Panc1 (cell line): ENCODE measurements around the gene SPATA13. TPM values are rescaled to one million over a fixed set of nuclear protein-coding genes. Genes with fewer than 3 reads are reported as not detected.

Experiments
- ATAC-seq: fragments of 200-7000 bp; cut with Tn5 transposase; 2 replicates; pipeline ENCODE4 v1.9.1; 2020; ENCODE audit warnings: mild to moderate bottlenecking, moderate library complexity
- BruUV-seq: library from RNA; stranded (reverse); fragments of 400-500 nt; replicated peaks from 2 replicates; lab custom pipeline; 2021; lab: Mats Ljungman, UMichigan
- CTCF ChIA-PET: fragments of 300-600 bp; sonication (Branson Sonifier 250); formaldehyde crosslinking; loops from one replicate; lab custom pipeline; 2022; ENCODE audit warnings: antibody characterized with exemption; lab: Charles Lee
- POLR2A ChIA-PET: fragments of 300-600 bp; sonication (Branson Sonifier 250); formaldehyde crosslinking; loops from one replicate; lab custom pipeline; 2022; ENCODE audit warnings: antibody characterized with exemption; lab: Charles Lee
- DNase-seq: peaks from one replicate; pipeline ENCODE4 v3.0.0-alpha.2; 2010; ENCODE audit warnings: low read depth, low spot score
- H3K27ac ChIP-seq: 2 replicates; pipeline ENCODE4 v1.5.1; 2011; ENCODE audit warnings: mild to moderate bottlenecking, low read length, inconsistent platforms
- H3K27me3 ChIP-seq: fragments of 200-500 bp; sonication (Bioruptor generic); 2 replicates; pipeline ENCODE4 v1.6.0; 2014; ENCODE audit warnings: low read length, inconsistent platforms; ENCODE audit not compliant: control insufficient read depth, insufficient read depth
- H3K36me3 ChIP-seq: fragments of 200-500 bp; sonication (Bioruptor generic); 2 replicates; pipeline ENCODE4 v1.5.1; 2014; ENCODE audit warnings: inconsistent platforms, mild to moderate bottlenecking, low read length, moderate library complexity; ENCODE audit not compliant: control insufficient read depth, insufficient read depth
- H3K4me1 ChIP-seq: 2 replicates; pipeline ENCODE4 v1.5.1; 2011; ENCODE audit warnings: inconsistent platforms, mild to moderate bottlenecking, low read length, moderate library complexity; ENCODE audit not compliant: control insufficient read depth, insufficient read depth
- H3K4me3 ChIP-seq, 2 experiments: 2 replicates each; pipeline ENCODE4 v1.5.1; 2011 to 2012; ENCODE audit warnings: low read depth in 2 of 2, low read length in 2 of 2, mild to moderate bottlenecking in 2 of 2, inconsistent platforms in 1 of 2, moderate library complexity in 1 of 2
- H3K9me3 ChIP-seq: fragments of 200-500 bp; sonication (Bioruptor generic); 2 replicates; pipeline ENCODE4 v1.5.1; 2014; ENCODE audit warnings: low read depth, mild to moderate bottlenecking, inconsistent platforms, low read length, moderate library complexity; ENCODE audit not compliant: control insufficient read depth, insufficient read depth
- CTCF ChIP-seq: fragments of 450-650 bp; IDR thresholded peaks from 2 replicates; pipeline ENCODE4 v1.5.1; 2017; ENCODE audit warnings: mild to moderate bottlenecking
- POLR2AphosphoS5 ChIP-seq: IDR thresholded peaks from 2 replicates; pipeline ENCODE4 v1.6.1; 2012; ENCODE audit warnings: mild to moderate bottlenecking, low read depth, low read length, moderate library complexity
- REST ChIP-seq, 2 experiments: IDR thresholded peaks; 2 replicates each; pipeline ENCODE4 v1.6.1; 2011 to 2012; ENCODE audit warnings: low read depth in 2 of 2, control low read depth in 1 of 2, low read length in 1 of 2, mild to moderate bottlenecking in 1 of 2, moderate library complexity in 1 of 2; ENCODE audit not compliant: insufficient read depth in 1 of 2
- SIN3A ChIP-seq: IDR thresholded peaks from 2 replicates; pipeline ENCODE4 v1.6.1; 2012; ENCODE audit warnings: low read depth, mild to moderate bottlenecking, low read length, moderate library complexity, borderline replicate concordance; ENCODE audit not compliant: insufficient read depth
- TCF7L2 ChIP-seq: IDR thresholded peaks from 2 replicates; pipeline ENCODE4 v1.6.1; 2011; ENCODE audit warnings: mild to moderate bottlenecking, low read depth, low read length, inconsistent platforms
- in situ Hi-C: cut with HindIII; loops from 2 replicates; pipeline ENCODE4 v1.10.0; 2016; ENCODE audit warnings: low sequenced_read_pairs, low pct_unique_long_range_greater_than_20kb
- intact Hi-C: fragments of 100-400 bp; cut with micrococcal nuclease; formaldehyde crosslinking; loops from one replicate; pipeline ENCODE4 v1.10.0; 2022; ENCODE audit not compliant: unreplicated experiment
- total RNA-seq: library from RNA; stranded (reverse); gene quantifications from one replicate; pipeline ENCODE4 v1.2.1, GENCODE V29; 2021; ENCODE audit not compliant: unreplicated experiment

Gene SPATA13
- total RNA-seq, 1 experiment from 2014 or later = 7.9 TPM

GRCh38 chr13:24223341-24224231, 63.1 kb downstream of the SPATA13 start:
- in situ Hi-C loops (no loop called here), intact Hi-C loops (loop anchor here (10.0 kb wide), 1 partner anchor 299 kb away; no protein-coding TSS in a partner anchor)
- Histone ChIP-seq H3K9me3 (no peaks in the 10 kb centered on the region), H3K36me3 (no peaks in the 10 kb centered on the region), H3K27me3 (no peaks in the 10 kb centered on the region), H3K27ac (no peak overlapping the region), H3K4me1 (peaks cover 3% of the 10 kb centered on the region; the same call in 1 of the 2 replicates), H3K4me3 (no peak overlapping the region)
- DNase-seq = no peak
- BruUV-seq = no TSS peak
- ChIA-PET CTCF (no interaction called here), POLR2A (no interaction called here)
- TF ChIP-seq CTCF (no peak), REST (IDR thresholded peaks at IDR 0.05; ENCODE audit: insufficient read depth in 1 of 2, low read depth in 2 of 2, low read length in 1 of 2) (no peak), POLR2AphosphoS5 (no peak), TCF7L2 (no peak), SIN3A (no peak)
- no peak for ATAC-seq

- intact Hi-C loops = loop anchor here (10.0 kb wide), 1 partner anchor 299 kb away; no protein-coding TSS in a partner anchor
Measured at GRCh38 chr13:24224232-24224680, 63.7 kb downstream of the SPATA13 start.

More at GRCh38 chr13:24224232-24224680, 63.7 kb downstream of the SPATA13 start:
- ATAC-seq (no peak), DNase-seq (no peak)
- no peak overlapping the region for H3K27ac ChIP-seq
- no peak overlapping the region for H3K4me3 ChIP-seq
- BruUV-seq = no TSS peak
- no peak for TF ChIP-seq POLR2AphosphoS5
- no peak for TF ChIP-seq SIN3A
- TF ChIP-seq CTCF = no peak
- no peak for TF ChIP-seq TCF7L2
- no peak for TF ChIP-seq REST (IDR thresholded peaks at IDR 0.05; ENCODE audit: insufficient read depth in 1 of 2, low read depth in 2 of 2, low read length in 1 of 2)
- in situ Hi-C loops = no loop called here
- CTCF ChIA-PET = no interaction called here
- POLR2A ChIA-PET = no interaction called here
- H3K36me3 ChIP-seq = no peaks in the 10 kb centered on the region
- no peaks in the 10 kb centered on the region for H3K27me3 ChIP-seq
- no peaks in the 10 kb centered on the region for H3K9me3 ChIP-seq
- peaks cover 3% of the 10 kb centered on the region; the same call in 1 of the 2 replicates for H3K4me1 ChIP-seq
